ENCODE data around the gene TMEM154. TPM values are rescaled to one million over a fixed set of nuclear protein-coding genes. Genes with fewer than 3 reads are reported as not detected.

The TMEM154 gene
- polyA plus RNA-seq, 1 donor (not counting 4 experiments of a cell fraction or from before 2014, with no cell fraction given) = 106 TPM

- Histone ChIP-seq H3K27ac (ENCODE audit: control insufficient read depth, insufficient read depth, low read length) (no peak overlapping the region), H3K36me3 (ENCODE audit: control insufficient read depth in 2 of 2, extremely low read depth in 1 of 2, insufficient read depth in 2 of 2, low read length in 2 of 2) (no peaks in the 10 kb centered on the region), H3K9me1 (ENCODE audit: control insufficient read depth, extremely low read depth, insufficient read depth, low read length) (no peaks in the 10 kb centered on the region), H3K4me3 (ENCODE audit: control insufficient read depth in 2 of 3, extremely low read depth in 1 of 3, insufficient read depth in 2 of 3, low read depth in 1 of 3, low read length in 3 of 3) (no peak overlapping the region), H2AFZ (ENCODE audit: control insufficient read depth, low read length) (no peak overlapping the region), H3K79me2 (ENCODE audit: control insufficient read depth, insufficient read depth, low read length) (no peaks in the 10 kb centered on the region), H3K4me2 (ENCODE audit: control insufficient read depth, extremely low read depth, insufficient read depth, low read depth, low read length) (no peak overlapping the region), H3K9me3 (ENCODE audit: control insufficient read depth, low read depth, low read length) (peaks cover 4% of the 10 kb centered on the region), H4K20me1 (ENCODE audit: control insufficient read depth, extremely low read depth, insufficient read depth, low read length) (no peaks in the 10 kb centered on the region), H3K9ac (ENCODE audit: control insufficient read depth, extremely low read depth, insufficient read depth, low read length) (no peak overlapping the region), H3K27me3 (ENCODE audit: control insufficient read depth, extremely low read depth, insufficient read depth, low read length) (no peaks in the 10 kb centered on the region), H3K4me1 (ENCODE audit: control insufficient read depth, extremely low read depth, insufficient read depth, low read length) (peaks cover 21% of the 10 kb centered on the region)
- TF ChIP-seq EZH2 (IDR thresholded peaks at IDR 0.05; ENCODE audit: low read length) = no peak
- no peak for TF ChIP-seq CTCF (optimal IDR thresholded peaks at IDR 0.05 in 1 of 3, IDR thresholded peaks at IDR 0.05 in 1 of 3, conservative IDR thresholded peaks at IDR 0.05 in 1 of 3; ENCODE audit: extremely low read depth in 1 of 3, insufficient read depth in 2 of 3, low read length in 3 of 3)
- DNase-seq (ENCODE audit: low read depth, low spot score) (no peak), FAIRE-seq (no peak)
- dilution Hi-C loops (cut with MboI; ENCODE audit: extremely low pct_ligation_motif_present, low sequenced_read_pairs) = no loop called here
These were observed 26.1 kb upstream of the TMEM154 start for GRCh38 chr4:152705903-152706302.

GRCh38 chr4:152704788-152705187 is 25.0 kb upstream of the TMEM154 start:
- Histone ChIP-seq H3K4me3 (ENCODE audit: control insufficient read depth in 2 of 3, extremely low read depth in 1 of 3, insufficient read depth in 2 of 3, low read depth in 1 of 3, low read length in 3 of 3) (no peak overlapping the region), H3K9ac (ENCODE audit: control insufficient read depth, extremely low read depth, insufficient read depth, low read length) (no peak overlapping the region), H3K27me3 (ENCODE audit: control insufficient read depth, extremely low read depth, insufficient read depth, low read length) (no peaks in the 10 kb centered on the region), H3K27ac (ENCODE audit: control insufficient read depth, insufficient read depth, low read length) (no peak overlapping the region), H3K36me3 (ENCODE audit: control insufficient read depth in 2 of 2, extremely low read depth in 1 of 2, insufficient read depth in 2 of 2, low read length in 2 of 2) (no peaks in the 10 kb centered on the region), H4K20me1 (ENCODE audit: control insufficient read depth, extremely low read depth, insufficient read depth, low read length) (no peaks in the 10 kb centered on the region), H3K4me1 (ENCODE audit: control insufficient read depth, extremely low read depth, insufficient read depth, low read length) (peaks cover 23% of the 10 kb centered on the region), H3K9me3 (ENCODE audit: control insufficient read depth, low read depth, low read length) (peaks cover 4% of the 10 kb centered on the region), H3K79me2 (ENCODE audit: control insufficient read depth, insufficient read depth, low read length) (no peaks in the 10 kb centered on the region), H3K9me1 (ENCODE audit: control insufficient read depth, extremely low read depth, insufficient read depth, low read length) (no peaks in the 10 kb centered on the region), H3K4me2 (ENCODE audit: control insufficient read depth, extremely low read depth, insufficient read depth, low read depth, low read length) (no peak overlapping the region), H2AFZ (ENCODE audit: control insufficient read depth, low read length) (no peak overlapping the region)
- DNase-seq (ENCODE audit: low read depth, low spot score) (no peak), FAIRE-seq (no peak)
- TF ChIP-seq EZH2 (IDR thresholded peaks at IDR 0.05; ENCODE audit: low read length) (no peak), CTCF (optimal IDR thresholded peaks at IDR 0.05 in 1 of 3, IDR thresholded peaks at IDR 0.05 in 1 of 3, conservative IDR thresholded peaks at IDR 0.05 in 1 of 3; ENCODE audit: extremely low read depth in 1 of 3, insufficient read depth in 2 of 3, low read length in 3 of 3) (no peak)
- dilution Hi-C loops (cut with MboI; ENCODE audit: extremely low pct_ligation_motif_present, low sequenced_read_pairs) = no loop called here
